GM18511 (cell line): Measurements from ENCODE around the gene CAST.
"Not testable (repeated sequence)": the region's sequence is repeated elsewhere in the genome, so short reads cannot be mapped to it uniquely, and the experiment has no call there.

ENCODE experiments used
- ATAC-seq: cut with Tn5 transposase; IDR thresholded peaks from one replicate; pipeline ENCODE4 v1.9.1; 2021; ENCODE audit warnings: mild to moderate bottlenecking, moderate library complexity; ENCODE audit not compliant: unreplicated experiment

The CAST gene

GRCh38 chr5:96661855-96662724 is at the start of gene CAST:
Gene CAST (plus strand): TSS chr5:96662376. CDS start chr5:96662423, 47 bp downstream.
- ATAC-seq: peak; percentile 71

GRCh38 chr5:96614110-96614691 is 48.0 kb upstream of the CAST start:
- ATAC-seq: peak; percentile 55

- ATAC-seq: no peak
These were observed 47.0 kb upstream of the CAST start for GRCh38 chr5:96615223-96615622.

- no peak for ATAC-seq
These were observed 45.4 kb upstream of the CAST start for GRCh38 chr5:96616801-96617200.

GRCh38 chr5:96618311-96619016 is 43.7 kb upstream of the CAST start:
- not testable (repeated sequence) for ATAC-seq

GRCh38 chr5:96619946-96620345 is 42.2 kb upstream of the CAST start:
- no peak for ATAC-seq

GRCh38 chr5:96624596-96624995 is 37.6 kb upstream of the CAST start:
- no peak for ATAC-seq

- no peak for ATAC-seq
These were observed 36.8 kb upstream of the CAST start for GRCh38 chr5:96625365-96625764.

- no peak for ATAC-seq
These were observed 35.2 kb upstream of the CAST start for GRCh38 chr5:96626956-96627355.

GRCh38 chr5:96627792-96628398 is 34.3 kb upstream of the CAST start:
- no peak for ATAC-seq

- no peak for ATAC-seq
These were observed 33.8 kb upstream of the CAST start for GRCh38 chr5:96628406-96628805.

GRCh38 chr5:96629774-96630173 is 32.4 kb upstream of the CAST start:
- ATAC-seq: no peak

- ATAC-seq: no peak
These were observed 28.4 kb upstream of the CAST start for GRCh38 chr5:96633820-96634219.

GRCh38 chr5:96634881-96635280 is 27.3 kb upstream of the CAST start:
- ATAC-seq: no peak

- no peak for ATAC-seq
These were observed 26.1 kb upstream of the CAST start for GRCh38 chr5:96636046-96636445.

GRCh38 chr5:96636594-96636993 is 25.6 kb upstream of the CAST start:
- ATAC-seq: no peak

- no peak for ATAC-seq
These were observed 25.0 kb upstream of the CAST start for GRCh38 chr5:96637196-96637595.

- no peak for ATAC-seq
These were observed 23.6 kb upstream of the CAST start for GRCh38 chr5:96638561-96638960.

GRCh38 chr5:96640696-96641095 is 21.5 kb upstream of the CAST start:
- ATAC-seq: no peak

GRCh38 chr5:96641368-96642280 is 20.6 kb upstream of the CAST start:
- no peak for ATAC-seq
